HEK293 (cell line): Measurements from ENCODE around the gene CCDC86.

Source experiments
- CTCF ChIA-PET: fragments of 350-600 bp; formaldehyde crosslinking; extraction: SDS; loops from one replicate; lab custom pipeline; 2021; ENCODE audit warnings: antibody characterized with exemption; lab: Yijun Ruan, JAX
- POLR2A ChIA-PET: fragments of 300-600 bp; formaldehyde crosslinking; extraction: SDS; loops from one replicate; lab custom pipeline; 2020; ENCODE audit warnings: antibody characterized with exemption, inconsistent platforms; lab: Yijun Ruan, JAX
- H3K27ac ChIP-seq: fragments of 200-500 bp; sonication (Bioruptor generic); 2 replicates; pipeline ENCODE4 v1.5.1; 2014; ENCODE audit warnings: low read depth, low read length, control low read depth, inconsistent platforms; ENCODE audit errors: extremely low read depth
- H3K36me3 ChIP-seq, 2 experiments: fragments of 200-500 bp in 1 of 2; sonication (Bioruptor generic) in 1 of 2; 1 replicate in 1 of 2; 2 replicates in 1 of 2; pipeline ENCODE4 v1.5.1; 2014 to 2017; ENCODE audit warnings: inconsistent platforms in 2 of 2, low read length in 2 of 2; ENCODE audit not compliant: control insufficient read depth in 2 of 2, insufficient read depth in 1 of 2
- H3K4me1 ChIP-seq: fragments of 200-500 bp; sonication (Bioruptor generic); 2 replicates; pipeline ENCODE4 v1.5.1; 2014; ENCODE audit warnings: mild to moderate bottlenecking, low read length, inconsistent platforms; ENCODE audit not compliant: control insufficient read depth, insufficient read depth
- H3K4me3 ChIP-seq: 2 replicates; pipeline ENCODE4 v1.5.1; 2011; ENCODE audit warnings: low read depth, mild to moderate bottlenecking, control low read depth, low read length, moderate library complexity
- H3K9me3 ChIP-seq: fragments of 200-500 bp; sonication (Bioruptor generic); 2 replicates; pipeline ENCODE4 v1.5.1; 2014; ENCODE audit warnings: low read depth, low read length, inconsistent platforms; ENCODE audit not compliant: control insufficient read depth, insufficient read depth
- EGR2 ChIP-seq: fragments of 450-650 bp; formaldehyde crosslinking; IDR thresholded peaks from 2 replicates; pipeline ENCODE4 v1.5.1; 2016; ENCODE audit warnings: low read depth, missing biosample characterization, missing genetic modification characterization
- HOXC10 ChIP-seq: sonication (generic); formaldehyde crosslinking; IDR thresholded peaks from 2 replicates; pipeline ENCODE4 v1.8.1; 2023; ENCODE audit warnings: mild to moderate bottlenecking, missing genetic modification reagents
- HOXD13 ChIP-seq: sonication (generic); formaldehyde crosslinking; IDR thresholded peaks from 2 replicates; pipeline ENCODE4 v1.8.0; 2022; ENCODE audit warnings: missing genetic modification reagents, borderline replicate concordance
- IKZF3 ChIP-seq: fragments of 450-650 bp; IDR thresholded peaks from 2 replicates; pipeline ENCODE4 v1.5.0; 2018; ENCODE audit warnings: missing biosample characterization, mild to moderate bottlenecking, missing genetic modification characterization, moderate library complexity
- REPIN1 ChIP-seq: fragments of 450-650 bp; formaldehyde crosslinking; IDR thresholded peaks from 2 replicates; pipeline ENCODE4 v1.5.1; 2017; ENCODE audit warnings: missing biosample characterization, missing genetic modification characterization, low read depth
- SP2 ChIP-seq: fragments of 450-650 bp; formaldehyde crosslinking; IDR thresholded peaks from 2 replicates; pipeline ENCODE4 v1.5.1; 2016; ENCODE audit warnings: missing biosample characterization, missing genetic modification characterization
- TRIM28 ChIP-seq: IDR thresholded peaks from 2 replicates; pipeline ENCODE4 v1.6.1; 2011; ENCODE audit warnings: low read length, control low read depth, borderline replicate concordance
- WT1 ChIP-seq: fragments of 450-650 bp; formaldehyde crosslinking; IDR thresholded peaks from 2 replicates; pipeline ENCODE4 v1.5.1; 2016; ENCODE audit warnings: missing biosample characterization, missing genetic modification characterization
- ZFP3 ChIP-seq: fragments of 450-650 bp; formaldehyde crosslinking; IDR thresholded peaks from 2 replicates; pipeline ENCODE4 v1.5.1; 2016; ENCODE audit warnings: low read depth, missing biosample characterization, missing genetic modification characterization
- ZNF10 ChIP-seq: fragments of 450-650 bp; formaldehyde crosslinking; IDR thresholded peaks from 2 replicates; pipeline ENCODE4 v1.5.1; 2017; ENCODE audit warnings: missing biosample characterization, missing genetic modification characterization
- ZNF266 ChIP-seq: fragments of 450-650 bp; formaldehyde crosslinking; IDR thresholded peaks from 2 replicates; pipeline ENCODE4 v1.5.1; 2016; ENCODE audit warnings: missing biosample characterization, missing genetic modification characterization, low read depth
- ZNF311 ChIP-seq: fragments of 450-650 bp; formaldehyde crosslinking; IDR thresholded peaks from 2 replicates; pipeline ENCODE4 v1.5.1; 2017; ENCODE audit warnings: missing biosample characterization, missing genetic modification characterization, borderline replicate concordance
- ZNF335 ChIP-seq: fragments of 450-650 bp; formaldehyde crosslinking; conservative IDR thresholded peaks from 2 replicates; pipeline ENCODE4 v1.5.1; 2016; ENCODE audit warnings: missing biosample characterization, missing genetic modification characterization
- ZNF354C ChIP-seq: fragments of 450-650 bp; formaldehyde crosslinking; IDR thresholded peaks from 2 replicates; pipeline ENCODE4 v1.5.1; 2016; ENCODE audit warnings: missing biosample characterization, missing genetic modification characterization, low read depth, borderline replicate concordance
- ZNF529 ChIP-seq: fragments of 450-650 bp; formaldehyde crosslinking; IDR thresholded peaks from 2 replicates; pipeline ENCODE4 v1.5.1; 2017; ENCODE audit warnings: missing genetic modification characterization, missing biosample characterization; ENCODE audit not compliant: insufficient replicate concordance
- ZNF626 ChIP-seq: fragments of 450-650 bp; sonication (Bioruptor Pico); formaldehyde crosslinking; IDR thresholded peaks from 2 replicates; pipeline ENCODE4 v1.5.1; 2018; ENCODE audit warnings: missing biosample characterization, missing genetic modification characterization, inconsistent platforms
- ZNF670 ChIP-seq: fragments of 450-650 bp; formaldehyde crosslinking; IDR thresholded peaks from 2 replicates; pipeline ENCODE4 v1.5.1; 2016; ENCODE audit warnings: missing biosample characterization, missing genetic modification characterization, low read depth
- ZNF776 ChIP-seq: fragments of 450-650 bp; formaldehyde crosslinking; IDR thresholded peaks from 2 replicates; pipeline ENCODE4 v1.5.0; 2017; ENCODE audit warnings: missing biosample characterization, missing genetic modification characterization, borderline replicate concordance
- TF ChIP-seq, protein P1 (sequence below): sonication (generic); formaldehyde crosslinking; IDR thresholded peaks from 2 replicates; pipeline ENCODE4 v1.8.1; 2022; ENCODE audit warnings: mild to moderate bottlenecking, moderate library complexity, missing genetic modification reagents
- TF ChIP-seq, protein P2 (sequence below): fragments of 450-650 bp; formaldehyde crosslinking; IDR thresholded peaks from 2 replicates; pipeline ENCODE4 v1.5.1; 2016; ENCODE audit warnings: missing biosample characterization, missing genetic modification characterization, low read depth
- TF ChIP-seq, protein P3 (sequence below): fragments of 450-650 bp; formaldehyde crosslinking; IDR thresholded peaks from 2 replicates; pipeline ENCODE4 v1.5.1; 2017; ENCODE audit warnings: missing biosample characterization, missing genetic modification characterization

Gene CCDC86

DNA sequence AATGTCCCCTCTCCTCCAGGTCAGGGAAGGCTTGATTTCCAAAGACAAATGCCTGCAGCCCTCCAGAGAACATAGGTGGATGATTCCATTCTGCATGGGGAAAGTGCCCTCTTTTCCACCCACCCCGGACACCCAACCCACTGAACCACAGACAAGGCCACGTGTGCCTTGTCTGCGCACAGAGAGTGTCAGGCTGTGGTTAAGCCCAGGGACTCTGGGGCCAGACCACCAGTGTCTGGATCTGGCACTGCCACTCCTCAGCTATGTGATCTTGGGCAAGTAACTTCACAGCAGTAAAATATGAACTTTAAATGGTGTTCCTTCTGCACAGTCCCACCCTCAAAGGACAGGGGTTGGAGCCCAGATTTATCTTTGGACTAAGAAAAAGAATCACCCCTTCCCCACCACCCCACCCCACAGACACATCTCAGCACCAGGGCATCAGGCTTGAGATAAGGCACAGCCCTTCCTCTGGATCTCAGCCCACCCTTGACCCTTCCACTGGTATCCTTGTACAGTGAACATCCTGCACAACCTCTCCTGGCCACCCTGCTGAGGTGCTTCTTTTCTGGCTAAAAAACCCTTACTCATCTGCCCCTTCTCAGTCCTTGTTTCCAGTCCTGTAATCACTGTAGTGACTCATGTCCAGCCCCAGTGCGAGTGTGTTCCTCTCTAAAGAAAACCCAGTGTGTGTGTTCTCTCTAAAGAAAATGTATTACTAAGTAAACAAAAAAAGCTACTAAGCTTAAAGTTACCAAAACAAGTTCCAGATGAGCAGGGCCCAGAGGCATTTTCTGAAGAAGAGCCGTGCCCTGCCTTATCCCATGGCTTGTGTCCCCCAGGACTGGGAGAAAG is 15.7 kb downstream of the CCDC86 start (continued):
- no peak for TF ChIP-seq ZNF626 (tag by site-specific recombination)
- TF ChIP-seq ZNF266 (tag by site-specific recombination): no peak

DNA sequence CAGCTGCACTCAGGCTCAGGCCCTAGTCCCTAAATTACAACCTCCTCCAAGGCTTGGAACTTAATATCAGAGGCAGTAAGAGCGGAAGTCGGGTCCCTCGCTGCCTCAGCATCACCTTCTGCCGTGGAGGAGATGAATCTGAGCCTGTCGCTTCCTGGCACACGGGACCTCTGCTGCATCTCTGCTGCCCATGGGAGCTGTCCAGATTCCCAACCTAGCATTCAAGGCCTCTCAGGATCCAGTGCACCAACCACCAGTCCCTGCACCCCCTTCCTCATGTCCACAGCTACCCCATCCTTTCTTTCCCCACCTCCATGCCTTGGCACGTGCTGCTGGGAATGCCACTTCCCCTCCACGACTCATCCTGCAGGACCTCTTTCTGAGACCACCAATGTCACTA is 16.3 kb downstream of the CCDC86 start:
- Histone ChIP-seq H3K4me1 (no peaks in the 10 kb centered on the region), H3K27ac (no peak overlapping the region), H3K9me3 (no peaks in the 10 kb centered on the region), H3K4me3 (no peak overlapping the region), H3K36me3 (no peaks in the 10 kb centered on the region)
- CTCF ChIA-PET: interaction anchor here (1.8 kb wide), 1 partner anchor 27 kb away, joined by 6 read pairs; no protein-coding TSS in a partner anchor
- TF ChIP-seq EGR2 (tag by site-specific recombination): no peak
- no peak for TF ChIP-seq ZNF335 (tag by site-specific recombination)
- no peak for TF ChIP-seq WT1 (tag by site-specific recombination)
- TF ChIP-seq TRIM28: no peak
- POLR2A ChIA-PET: no interaction called here

DNA sequence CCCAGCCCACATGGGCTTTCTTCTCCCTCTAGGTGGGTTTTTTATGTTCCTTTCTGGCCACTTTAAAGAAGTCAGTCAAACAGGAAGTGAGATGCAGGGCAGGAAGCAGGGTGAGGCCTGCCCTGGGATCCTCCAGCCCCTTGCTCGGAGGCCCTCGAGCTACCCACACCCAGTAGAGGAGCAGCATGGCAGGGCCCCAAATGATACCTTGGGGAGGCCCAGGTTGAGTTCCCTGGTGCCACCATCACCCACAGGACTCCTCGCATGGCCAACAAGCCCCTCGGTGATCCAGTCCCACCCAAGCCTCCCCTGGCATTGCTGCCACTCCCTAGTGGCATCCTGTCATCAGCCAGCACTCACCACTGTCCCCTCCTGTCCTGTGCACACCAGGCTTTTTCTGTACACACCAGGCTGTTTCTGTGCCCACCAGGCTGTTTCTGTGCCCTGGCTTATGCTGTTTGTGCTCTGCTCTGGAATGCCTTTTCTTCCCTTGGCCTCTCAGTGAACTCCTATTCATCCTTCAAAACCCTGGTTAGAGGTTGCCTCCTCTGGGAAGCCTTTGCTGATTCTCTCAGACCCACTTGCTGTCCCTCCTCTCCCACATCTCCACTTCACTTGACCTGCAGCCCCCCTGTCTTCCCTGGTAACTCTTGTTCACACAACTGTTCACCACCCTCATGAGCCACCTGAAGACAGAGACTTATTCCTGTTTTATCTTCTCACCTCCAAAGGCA is 17.0 kb downstream of the CCDC86 start:
- CTCF ChIA-PET: interaction anchor here (1.8 kb wide), 1 partner anchor 28 kb away, joined by 6 read pairs; no protein-coding TSS in a partner anchor
- no peaks in the 10 kb centered on the region for H3K36me3 ChIP-seq
- H3K9me3 ChIP-seq: no peaks in the 10 kb centered on the region
- no peak overlapping the region for H3K27ac ChIP-seq
- no peak overlapping the region for H3K4me3 ChIP-seq
- TF ChIP-seq ZFP3 (tag by site-specific recombination) (peak; percentile 87), ZNF354C (no peak)
- TF ChIP-seq, protein P1, sequence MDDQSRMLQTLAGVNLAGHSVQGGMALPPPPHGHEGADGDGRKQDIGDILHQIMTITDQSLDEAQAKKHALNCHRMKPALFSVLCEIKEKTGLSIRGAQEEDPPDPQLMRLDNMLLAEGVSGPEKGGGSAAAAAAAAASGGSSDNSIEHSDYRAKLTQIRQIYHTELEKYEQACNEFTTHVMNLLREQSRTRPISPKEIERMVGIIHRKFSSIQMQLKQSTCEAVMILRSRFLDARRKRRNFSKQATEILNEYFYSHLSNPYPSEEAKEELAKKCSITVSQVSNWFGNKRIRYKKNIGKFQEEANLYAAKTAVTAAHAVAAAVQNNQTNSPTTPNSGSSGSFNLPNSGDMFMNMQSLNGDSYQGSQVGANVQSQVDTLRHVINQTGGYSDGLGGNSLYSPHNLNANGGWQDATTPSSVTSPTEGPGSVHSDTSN (CRISPR knock-in tag): no peak
- POLR2A ChIA-PET: no interaction called here
- no peaks in the 10 kb centered on the region for H3K4me1 ChIP-seq

DNA sequence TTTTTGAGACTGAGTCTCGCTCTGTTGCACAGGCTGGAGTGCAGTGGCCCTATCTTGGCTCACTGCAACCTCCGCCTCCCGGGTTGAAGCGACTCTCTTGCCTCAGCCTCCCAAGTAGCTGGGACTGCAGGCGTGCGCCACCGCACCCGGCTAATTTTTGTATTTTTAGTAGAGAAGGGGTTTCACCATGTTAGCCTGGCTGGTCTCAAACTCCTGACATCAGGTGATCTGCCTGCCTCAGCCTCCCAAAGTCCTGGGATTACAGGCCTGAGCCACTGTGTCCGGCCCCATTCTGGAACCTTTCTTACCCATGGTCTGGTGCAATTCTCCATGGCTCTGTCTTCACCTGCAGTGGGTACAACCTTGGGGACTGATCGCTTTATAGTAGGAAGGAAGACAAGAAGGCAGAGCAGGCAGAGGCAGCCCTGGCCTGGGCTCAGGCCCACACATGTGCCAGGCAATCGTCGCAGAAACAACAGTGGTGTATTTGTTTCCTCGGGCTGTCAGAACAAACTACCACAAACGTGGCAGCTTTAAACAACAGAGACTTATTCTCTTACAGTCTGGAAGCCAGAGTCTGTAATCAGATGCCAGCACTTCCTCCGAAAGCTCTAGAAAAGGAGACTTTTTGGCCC is 17.8 kb downstream of the CCDC86 start:
- no peaks in the 10 kb centered on the region for H3K9me3 ChIP-seq
- H3K4me1 ChIP-seq: no peaks in the 10 kb centered on the region
- no peak overlapping the region for H3K4me3 ChIP-seq
- no peaks in the 10 kb centered on the region for H3K36me3 ChIP-seq
- H3K27ac ChIP-seq: no peak overlapping the region
- ChIA-PET CTCF (interaction anchor here (1.0 to 1.2 kb wide), 3 partner anchors 11 to 83 kb away, joined by 3 to 5 read pairs (median 4); no protein-coding TSS in a partner anchor), POLR2A (interaction anchor here (0.7 kb wide), 1 partner anchor 35 kb away, joined by 7 read pairs; no protein-coding TSS in a partner anchor)
- TF ChIP-seq ZNF670 (tag by site-specific recombination) (no peak), HOXC10 (no peak), HOXD13 (CRISPR knock-in tag) (no peak), ZNF10 (no peak), SP2 (tag by site-specific recombination) (no peak), ZNF776 (tag by site-specific recombination) (no peak), EGR2 (tag by site-specific recombination) (no peak), ZNF311 (tag by site-specific recombination) (no peak), REPIN1 (tag by site-specific recombination) (no peak), ZNF529 (tag by site-specific recombination) (no peak), IKZF3 (tag by site-specific recombination) (no peak)
- TF ChIP-seq, protein P2, sequence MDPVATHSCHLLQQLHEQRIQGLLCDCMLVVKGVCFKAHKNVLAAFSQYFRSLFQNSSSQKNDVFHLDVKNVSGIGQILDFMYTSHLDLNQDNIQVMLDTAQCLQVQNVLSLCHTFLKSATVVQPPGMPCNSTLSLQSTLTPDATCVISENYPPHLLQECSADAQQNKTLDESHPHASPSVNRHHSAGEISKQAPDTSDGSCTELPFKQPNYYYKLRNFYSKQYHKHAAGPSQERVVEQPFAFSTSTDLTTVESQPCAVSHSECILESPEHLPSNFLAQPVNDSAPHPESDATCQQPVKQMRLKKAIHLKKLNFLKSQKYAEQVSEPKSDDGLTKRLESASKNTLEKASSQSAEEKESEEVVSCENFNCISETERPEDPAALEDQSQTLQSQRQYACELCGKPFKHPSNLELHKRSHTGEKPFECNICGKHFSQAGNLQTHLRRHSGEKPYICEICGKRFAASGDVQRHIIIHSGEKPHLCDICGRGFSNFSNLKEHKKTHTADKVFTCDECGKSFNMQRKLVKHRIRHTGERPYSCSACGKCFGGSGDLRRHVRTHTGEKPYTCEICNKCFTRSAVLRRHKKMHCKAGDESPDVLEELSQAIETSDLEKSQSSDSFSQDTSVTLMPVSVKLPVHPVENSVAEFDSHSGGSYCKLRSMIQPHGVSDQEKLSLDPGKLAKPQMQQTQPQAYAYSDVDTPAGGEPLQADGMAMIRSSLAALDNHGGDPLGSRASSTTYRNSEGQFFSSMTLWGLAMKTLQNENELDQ (tag by site-specific recombination): no peak
- TF ChIP-seq, protein P3, sequence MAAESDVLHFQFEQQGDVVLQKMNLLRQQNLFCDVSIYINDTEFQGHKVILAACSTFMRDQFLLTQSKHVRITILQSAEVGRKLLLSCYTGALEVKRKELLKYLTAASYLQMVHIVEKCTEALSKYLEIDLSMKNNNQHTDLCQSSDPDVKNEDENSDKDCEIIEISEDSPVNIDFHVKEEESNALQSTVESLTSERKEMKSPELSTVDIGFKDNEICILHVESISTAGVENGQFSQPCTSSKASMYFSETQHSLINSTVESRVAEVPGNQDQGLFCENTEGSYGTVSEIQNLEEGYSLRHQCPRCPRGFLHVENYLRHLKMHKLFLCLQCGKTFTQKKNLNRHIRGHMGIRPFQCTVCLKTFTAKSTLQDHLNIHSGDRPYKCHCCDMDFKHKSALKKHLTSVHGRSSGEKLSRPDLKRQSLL (tag by site-specific recombination): no peak
